Adrenal gland (tissue), 12 donors: Measurements from ENCODE around the gene SPARC. TPM values are rescaled to one million over a fixed set of nuclear protein-coding genes. Genes with fewer than 3 reads are reported as not detected.

Experiments used
- DNase-seq, 7 donors: peaks; one replicate each; pipeline ENCODE4 v3.0.0-alpha.2; 2019 to 2020
- H3K27ac ChIP-seq, 5 donors: fragments of 200-600 bp; sonication (generic) in 4 of 5; 1 replicate in 3 of 5; 2 replicates in 2 of 5; pipeline versions ENCODE4 v1.5.1 to v1.8.0; 2016 to 2020; ENCODE audit warnings: mild to moderate bottlenecking in 1 of 5
- H3K27me3 ChIP-seq: fragments of 200-600 bp; 2 replicates; pipeline ENCODE4 v1.8.0; 2021
- H3K36me3 ChIP-seq, 2 donors: fragments of 200-600 bp; replicated peaks in 1 of 2; 1 replicate in 1 of 2; 2 replicates in 1 of 2; pipeline versions ENCODE4 v1.5.1 to v1.8.0; 2018 to 2022
- H3K4me1 ChIP-seq, 2 donors: fragments of 200-600 bp; replicated peaks in 1 of 2; 1 replicate in 1 of 2; 2 replicates in 1 of 2; pipeline versions ENCODE4 v1.5.1 to v1.8.0; 2018 to 2021
- H3K4me3 ChIP-seq, 4 donors: fragments of 200-600 bp; sonication (generic) in 3 of 4; one replicate each; pipeline ENCODE4 v1.5.1; 2016 to 2018
- H3K9me3 ChIP-seq, 3 donors: fragments of 200-600 bp; sonication (generic) in 1 of 3; replicated peaks in 1 of 3; 1 replicate in 2 of 3; 2 replicates in 1 of 3; pipeline versions ENCODE4 v1.5.1 to v1.8.0; 2016 to 2021
- CTCF ChIP-seq, 6 experiments: fragments of 450-650 bp in 4 of 6; fragments of 200-600 bp in 2 of 6; sonication (generic) in 1 of 6; IDR thresholded peaks; 1 replicate in 5 of 6; 2 replicates in 1 of 6; pipeline versions ENCODE4 v1.5.1 to v1.8.0; 2016 to 2021; ENCODE audit warnings: antibody characterized with exemption in 6 of 6, mild to moderate bottlenecking in 2 of 6, moderate library complexity in 1 of 6
- POLR2A ChIP-seq, 2 donors: fragments of 450-650 bp; IDR thresholded peaks; one replicate each; pipeline ENCODE4 v1.6.1; 2017; ENCODE audit warnings: antibody characterized with exemption in 2 of 2, mild to moderate bottlenecking in 2 of 2, moderate library complexity in 1 of 2
- WGBS, 4 donors: extraction: QIAGEN DNeasy Blood & Tissue Kit in 2 of 4; methylation state at CpG; one replicate each; pipeline versions ENCODE4 v1.1.5 to v1.1.7; 2013 to 2017; 5-methylcytosine and 5-hydroxymethylcytosine counted together
- intact Hi-C, 2 donors: fragments of 100-400 bp; cut with DNase I; formaldehyde crosslinking; loops; one replicate each; pipeline versions ENCODE4 v1.14.1 to v1.15.0; 2022 to 2023
- polyA plus RNA-seq, 3 donors: library from polyadenylated mRNA; stranded (reverse); fragments of 200-250 nt in 2 of 3; fragments of 350-450 nt in 1 of 3; fragmentation: Illumina TruSeq in 1 of 3; extraction: RNeasy Lipid Tissue Mini Kit (QIAGEN cat#74804) in 1 of 3; gene quantifications; one replicate each; pipeline ENCODE4 v1.2.3, GENCODE V29; 2013 to 2014
- total RNA-seq, 9 donors: library from RNA; depleted of rRNA in 4 of 9; stranded (reverse); fragments of >200 nt in 4 of 9; fragments of 120-200 nt in 1 of 9; fragmentation: NEBNext Ultra II Directional in 1 of 9; extraction: Animal tissue kit (Norgen Biotek cat#: 25700) in 1 of 9; gene quantifications; one replicate each; pipeline versions ENCODE4 v1.1.0 to v1.2.4, GENCODE V29; 2013 to 2023
- donor health status: healthy with polysubstance abuse.
- donor health status: Bipolar disorder and iron deficiency.
- donor health status: DM: yes; HTN: yes; CAD: no.
- donor health status: DM: no; HTN: no; CAD: no.
- donor health status: DM: no; HTN: no; CAD: no.
- donor health status: DM: yes; HTN: yes; CAD: no.

SPARC gene
- total and polyA plus RNA-seq, 12 donors = 145 to 4,554 (median 1,213) TPM

GRCh38 chr5:151622367-151623088 lies 64.2 kb downstream of the SPARC start:
- H3K27ac ChIP-seq = no peak overlapping the region
- no peak overlapping the region for H3K4me3 ChIP-seq
- no peaks in the 10 kb centered on the region for H3K4me1 ChIP-seq
- no peaks in the 10 kb centered on the region for H3K36me3 ChIP-seq
- WGBS, 4 donors = 76 to 84% (median 78%) methylated on average over 7 to 12 of the region's 12 CpGs
- no peaks in the 10 kb centered on the region for H3K9me3 ChIP-seq
- peaks cover 5% of the 10 kb centered on the region for H3K27me3 ChIP-seq
- DNase-seq = no peak
- no peak for TF ChIP-seq POLR2A (IDR thresholded peaks at IDR 0.05)
- no peak for TF ChIP-seq CTCF (IDR thresholded peaks at IDR 0.05)
- intact Hi-C loops = loop anchor here in 1 of 2 donors (10.0 kb wide), 1 partner anchor 98 kb away; no protein-coding TSS in a partner anchor

GRCh38 chr5:151620461-151620840 lies 66.3 kb downstream of the SPARC start:
- H3K9me3 ChIP-seq = no peaks in the 10 kb centered on the region
- DNase-seq = no peak
- no peaks in the 10 kb centered on the region for H3K4me1 ChIP-seq
- intact Hi-C loops = loop anchor here in 1 of 2 donors (10.0 kb wide), 1 partner anchor 96 kb away; no protein-coding TSS in a partner anchor
- WGBS, 4 donors = 77 to 90% (median 89%) methylated on average over 3 to 6 of the region's 6 CpGs
- TF ChIP-seq CTCF (IDR thresholded peaks at IDR 0.05) (no peak), POLR2A (IDR thresholded peaks at IDR 0.05) (no peak)
- H3K36me3 ChIP-seq = no peaks in the 10 kb centered on the region
- H3K27me3 ChIP-seq = peaks cover 5% of the 10 kb centered on the region
- H3K27ac ChIP-seq = no peak overlapping the region
- H3K4me3 ChIP-seq = no peak overlapping the region

- Histone ChIP-seq H3K4me1 (no peaks in the 10 kb centered on the region), H3K9me3 (no peaks in the 10 kb centered on the region), H3K4me3 (no peak overlapping the region), H3K36me3 (no peaks in the 10 kb centered on the region), H3K27me3 (peaks cover 5% of the 10 kb centered on the region), H3K27ac (no peak overlapping the region)
- WGBS, 4 donors = 49 to 66% (median 62%) methylated on average over 4 to 6 of the region's 6 CpGs
- DNase-seq = no peak
- TF ChIP-seq POLR2A (IDR thresholded peaks at IDR 0.05) = no peak
- no peak for TF ChIP-seq CTCF (IDR thresholded peaks at IDR 0.05)
- intact Hi-C loops = loop anchor here in 1 of 2 donors (10.0 kb wide), 1 partner anchor 95 kb away; no protein-coding TSS in a partner anchor
These were observed 66.8 kb downstream of the SPARC start for GRCh38 chr5:151619812-151620460.

GRCh38 chr5:151618907-151619306 lies 67.8 kb downstream of the SPARC start:
- no peak for DNase-seq
- 32 to 48% (median 39%) methylated on average over 2 of the region's 2 CpGs for WGBS, 4 donors

More at GRCh38 chr5:151618907-151619306, 67.8 kb downstream of the SPARC start:
- intact Hi-C loops = no loop called here
- Histone ChIP-seq H3K27ac (no peak overlapping the region), H3K4me3 (no peak overlapping the region), H3K36me3 (no peaks in the 10 kb centered on the region), H3K9me3 (no peaks in the 10 kb centered on the region), H3K27me3 (peaks cover 5% of the 10 kb centered on the region), H3K4me1 (no peaks in the 10 kb centered on the region)
- TF ChIP-seq POLR2A (IDR thresholded peaks at IDR 0.05) (no peak), CTCF (IDR thresholded peaks at IDR 0.05) (no peak)
